GM10248 (cell line): ENCODE data around the gene TOR3A.
A peak's percentile ranks its signal among the peaks of the same experiment; 100 is the strongest.
"Not testable (repeated sequence)": the region's sequence is repeated elsewhere in the genome, so short reads cannot be mapped to it uniquely, and the experiment has no call there.

Experiments used
- CTCF ChIA-PET: fragments of 300-600 bp; sonication (Branson Sonifier 250); formaldehyde crosslinking; extraction: SDS; loops from one replicate; lab custom pipeline; 2021; ENCODE audit warnings: antibody characterized with exemption; lab: Yijun Ruan, JAX
- POLR2A ChIA-PET: fragments of 350-650 bp; sonication (Branson Sonifier 250); formaldehyde crosslinking; extraction: SDS; loops from one replicate; lab custom pipeline; 2020; ENCODE audit warnings: antibody characterized with exemption; lab: Yijun Ruan, JAX
- DNase-seq: peaks from one replicate; pipeline ENCODE4 v3.0.0; 2012; ENCODE audit errors: extremely low spot score
- TF ChIP-seq, protein P1 (sequence below): IDR thresholded peaks from 2 replicates; pipeline ENCODE4 v1.5.1; 2012; ENCODE audit warnings: mild to moderate bottlenecking, low read depth; ENCODE audit errors: extremely low read depth, missing control alignments, control extremely low read depth

TOR3A gene, protein sequence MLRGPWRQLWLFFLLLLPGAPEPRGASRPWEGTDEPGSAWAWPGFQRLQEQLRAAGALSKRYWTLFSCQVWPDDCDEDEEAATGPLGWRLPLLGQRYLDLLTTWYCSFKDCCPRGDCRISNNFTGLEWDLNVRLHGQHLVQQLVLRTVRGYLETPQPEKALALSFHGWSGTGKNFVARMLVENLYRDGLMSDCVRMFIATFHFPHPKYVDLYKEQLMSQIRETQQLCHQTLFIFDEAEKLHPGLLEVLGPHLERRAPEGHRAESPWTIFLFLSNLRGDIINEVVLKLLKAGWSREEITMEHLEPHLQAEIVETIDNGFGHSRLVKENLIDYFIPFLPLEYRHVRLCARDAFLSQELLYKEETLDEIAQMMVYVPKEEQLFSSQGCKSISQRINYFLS

DNA sequence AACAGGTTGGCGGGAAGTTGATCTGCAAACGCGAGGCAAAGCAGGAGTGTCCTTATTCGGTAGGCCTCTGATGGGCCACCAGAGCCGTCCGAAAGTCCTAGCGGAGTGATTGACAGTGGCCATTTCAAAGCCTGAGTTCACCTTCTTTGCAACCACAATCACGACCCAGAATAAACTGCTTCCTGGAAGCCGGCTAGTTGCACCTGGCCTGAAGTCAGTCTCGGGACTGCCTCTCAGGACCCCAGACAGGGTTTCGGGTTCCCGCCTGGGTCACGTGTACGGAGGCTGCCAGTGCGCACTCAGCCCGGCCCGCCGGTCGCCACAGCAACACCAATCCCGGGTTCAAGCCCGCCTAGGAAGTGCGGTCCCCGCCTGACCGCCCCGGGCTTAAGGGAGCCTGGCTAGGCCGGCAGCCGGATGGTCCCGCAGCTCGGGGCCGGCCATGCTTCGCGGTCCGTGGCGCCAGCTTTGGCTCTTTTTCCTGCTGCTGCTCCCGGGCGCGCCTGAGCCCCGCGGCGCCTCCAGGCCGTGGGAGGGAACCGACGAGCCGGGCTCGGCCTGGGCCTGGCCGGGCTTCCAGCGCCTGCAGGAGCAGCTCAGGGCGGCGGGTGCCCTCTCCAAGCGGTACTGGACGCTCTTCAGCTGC lies at the start of gene TOR3A:
Gene TOR3A, plus strand, starts transcription at position 384 of the 646 bp plus-strand sequence. Its CDS starts 59 bp downstream, at position 443.
- ChIA-PET POLR2A (interaction anchor here (1.2 kb wide), 1 partner anchor 10 kb away, joined by 3 read pairs; no protein-coding TSS in a partner anchor), CTCF (interaction anchor here (0.9 to 8.1 kb wide), 10 partner anchors 24 to 733 kb away, joined by 3 to 89 read pairs (median 7); partner anchors contain the start of gene SOAT1)
- TF ChIP-seq, protein P1, sequence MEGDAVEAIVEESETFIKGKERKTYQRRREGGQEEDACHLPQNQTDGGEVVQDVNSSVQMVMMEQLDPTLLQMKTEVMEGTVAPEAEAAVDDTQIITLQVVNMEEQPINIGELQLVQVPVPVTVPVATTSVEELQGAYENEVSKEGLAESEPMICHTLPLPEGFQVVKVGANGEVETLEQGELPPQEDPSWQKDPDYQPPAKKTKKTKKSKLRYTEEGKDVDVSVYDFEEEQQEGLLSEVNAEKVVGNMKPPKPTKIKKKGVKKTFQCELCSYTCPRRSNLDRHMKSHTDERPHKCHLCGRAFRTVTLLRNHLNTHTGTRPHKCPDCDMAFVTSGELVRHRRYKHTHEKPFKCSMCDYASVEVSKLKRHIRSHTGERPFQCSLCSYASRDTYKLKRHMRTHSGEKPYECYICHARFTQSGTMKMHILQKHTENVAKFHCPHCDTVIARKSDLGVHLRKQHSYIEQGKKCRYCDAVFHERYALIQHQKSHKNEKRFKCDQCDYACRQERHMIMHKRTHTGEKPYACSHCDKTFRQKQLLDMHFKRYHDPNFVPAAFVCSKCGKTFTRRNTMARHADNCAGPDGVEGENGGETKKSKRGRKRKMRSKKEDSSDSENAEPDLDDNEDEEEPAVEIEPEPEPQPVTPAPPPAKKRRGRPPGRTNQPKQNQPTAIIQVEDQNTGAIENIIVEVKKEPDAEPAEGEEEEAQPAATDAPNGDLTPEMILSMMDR, result no peak
- DNase-seq, result peak; percentile 96

DNA sequence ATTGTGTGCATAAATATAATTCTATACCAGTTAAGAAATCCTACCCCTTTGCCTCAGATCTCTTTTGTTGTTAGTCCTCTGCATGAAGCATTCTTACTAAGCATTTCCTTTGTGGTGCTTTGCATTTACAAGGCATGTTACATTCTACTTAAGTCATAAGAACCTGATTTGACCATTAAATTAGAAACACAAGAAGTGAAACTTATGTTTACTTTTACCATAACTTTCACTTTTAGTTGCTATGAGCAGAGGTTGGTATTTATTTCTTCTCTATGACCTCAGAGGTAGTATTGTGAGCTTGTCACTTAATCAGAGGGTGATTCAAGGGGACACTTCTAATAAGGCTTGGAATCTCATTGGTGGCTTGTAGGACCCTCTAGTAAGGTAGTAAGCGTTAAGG lies 47.1 kb upstream of the TOR3A start:
- POLR2A ChIA-PET, result no interaction called here
- CTCF ChIA-PET, result interaction anchor here (1.3 to 3.0 kb wide), 3 partner anchors 11 to 21 kb away, joined by 3 to 9 read pairs (median 7); no protein-coding TSS in a partner anchor
- peak; percentile 73 for DNase-seq
- TF ChIP-seq, protein P1, result no peak

DNA sequence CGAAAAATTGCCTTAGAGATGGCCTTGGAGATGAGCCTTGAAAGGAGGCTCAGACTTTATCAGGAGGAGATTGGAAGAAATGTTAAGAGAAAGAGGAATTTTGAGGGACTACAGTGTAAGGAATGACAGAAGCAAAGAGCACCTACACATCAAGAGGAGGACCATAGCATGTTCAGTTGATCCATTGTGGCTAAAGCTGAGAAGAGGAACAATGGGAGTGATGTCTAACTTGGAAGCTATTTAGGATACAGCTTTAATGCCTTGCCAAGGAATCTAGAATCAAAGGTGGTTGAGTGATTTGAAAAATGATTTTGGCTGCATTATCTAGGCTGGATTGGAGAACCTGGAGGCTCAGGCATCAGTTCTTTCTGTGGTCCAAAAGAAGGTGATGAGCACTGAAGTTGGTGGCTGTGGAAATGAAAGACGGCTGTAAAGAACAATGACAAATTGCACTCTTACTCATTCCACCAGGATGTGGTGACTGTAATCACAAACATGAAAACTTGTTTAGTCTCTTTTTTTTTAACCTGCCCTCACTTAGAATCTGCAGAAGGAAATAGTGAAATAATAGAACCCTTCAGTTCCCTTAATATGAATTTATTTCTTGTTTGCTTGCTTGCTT lies 44.9 kb upstream of the TOR3A start:
- POLR2A ChIA-PET, result no interaction called here
- TF ChIP-seq, protein P1, result no peak
- CTCF ChIA-PET, result interaction anchor here (0.9 to 3.0 kb wide), 5 partner anchors 8 to 37 kb away, joined by 3 to 9 read pairs (median 6); no protein-coding TSS in a partner anchor
- DNase-seq, result peak; percentile 32

DNA sequence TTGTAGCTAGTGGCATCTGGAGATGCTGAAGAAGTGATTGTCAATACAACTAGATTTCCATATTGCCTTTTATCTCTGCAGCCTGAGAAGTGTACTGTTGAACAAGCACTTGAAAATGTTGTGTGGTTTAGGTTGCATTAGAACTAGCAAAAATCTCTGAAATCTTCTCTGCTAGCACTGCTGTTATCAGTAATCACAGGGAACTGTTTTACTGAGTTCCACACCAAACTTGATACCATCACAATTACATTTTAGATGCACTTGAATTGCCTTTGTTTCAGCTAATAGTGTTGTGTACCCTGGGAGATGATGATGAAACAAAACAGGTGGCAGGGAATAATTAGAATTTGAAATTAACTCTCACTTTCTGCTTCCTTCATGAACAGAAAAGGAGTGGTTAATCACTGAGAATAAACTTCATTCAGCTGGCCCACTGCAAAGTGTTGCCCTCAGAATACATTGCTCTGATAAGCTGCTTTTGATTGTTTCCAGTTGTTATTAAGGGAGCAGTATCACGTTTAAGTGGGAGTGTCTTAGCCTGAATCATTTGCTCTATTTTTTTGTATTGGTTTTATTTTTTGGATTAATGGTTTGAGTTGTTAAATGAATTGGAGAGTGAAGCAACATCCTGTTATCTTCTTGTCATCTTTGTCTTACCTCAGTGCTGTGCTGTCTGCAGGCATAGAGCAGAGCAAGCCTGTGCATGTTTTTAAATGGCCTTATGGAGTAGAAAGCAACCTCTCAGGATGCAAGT lies 43.2 kb upstream of the TOR3A start:
- POLR2A ChIA-PET, result interaction anchor here (0.5 kb wide), 1 partner anchor 102 kb away, joined by 4 read pairs; no protein-coding TSS in a partner anchor
- CTCF ChIA-PET, result interaction anchor here (0.7 to 1.6 kb wide), 4 partner anchors 20 to 409 kb away, joined by 3 to 6 read pairs (median 4); no protein-coding TSS in a partner anchor
- TF ChIP-seq, protein P1, result no peak
- no peak for DNase-seq

DNA sequence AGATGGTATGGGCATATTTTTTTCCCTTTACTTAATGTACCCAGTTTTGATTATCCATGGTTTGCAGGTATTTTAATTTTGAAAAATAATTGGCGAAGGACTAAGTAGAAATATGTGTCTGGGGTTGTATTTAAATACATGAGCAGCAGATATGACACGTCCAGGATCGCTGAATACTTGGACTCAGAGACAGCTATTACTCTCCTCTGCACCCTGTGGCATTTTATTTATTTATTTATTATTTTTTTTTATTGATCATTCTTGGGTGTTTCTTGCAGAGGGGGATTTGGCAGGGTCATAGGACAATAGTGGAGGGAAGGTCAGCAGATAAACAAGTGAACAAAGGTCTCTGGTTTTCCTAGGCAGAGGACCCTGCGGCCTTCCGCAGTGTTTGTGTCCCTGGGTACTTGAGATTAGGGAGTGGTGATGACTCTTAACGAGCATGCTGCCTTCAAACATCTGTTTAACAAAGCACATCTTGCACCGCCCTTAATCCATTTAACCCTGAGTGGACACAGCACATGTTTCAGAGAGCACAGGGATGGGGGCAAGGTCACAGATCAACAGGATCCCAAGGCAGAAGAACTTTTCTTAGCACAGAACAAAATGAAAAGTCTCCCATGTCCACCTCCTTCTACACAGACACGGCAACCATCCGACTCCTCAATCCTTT lies 42.2 kb upstream of the TOR3A start:
- DNase-seq, CTCF ChIA-PET, POLR2A ChIA-PET: not testable (repeated sequence)

DNA sequence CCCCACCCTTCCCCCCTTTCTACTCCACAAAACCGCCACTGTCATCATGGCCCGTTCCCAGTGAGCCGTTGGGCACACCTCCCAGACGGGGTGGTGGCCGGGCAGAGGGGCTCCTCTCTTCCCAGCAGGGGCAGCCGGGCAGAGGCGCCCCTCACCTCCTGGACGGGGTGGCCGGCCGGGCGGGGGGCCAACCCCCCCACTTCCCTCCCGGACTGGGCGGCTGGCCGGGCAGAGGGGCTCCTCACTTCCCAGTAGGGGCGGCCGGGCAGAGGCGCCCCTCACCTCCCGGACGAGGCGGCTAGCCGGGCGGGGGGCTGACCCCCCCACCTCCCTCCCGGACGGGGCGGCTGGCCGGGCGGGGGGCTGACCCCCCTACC lies 41.7 kb upstream of the TOR3A start:
- CTCF ChIA-PET, DNase-seq, POLR2A ChIA-PET: not testable (repeated sequence)

DNA sequence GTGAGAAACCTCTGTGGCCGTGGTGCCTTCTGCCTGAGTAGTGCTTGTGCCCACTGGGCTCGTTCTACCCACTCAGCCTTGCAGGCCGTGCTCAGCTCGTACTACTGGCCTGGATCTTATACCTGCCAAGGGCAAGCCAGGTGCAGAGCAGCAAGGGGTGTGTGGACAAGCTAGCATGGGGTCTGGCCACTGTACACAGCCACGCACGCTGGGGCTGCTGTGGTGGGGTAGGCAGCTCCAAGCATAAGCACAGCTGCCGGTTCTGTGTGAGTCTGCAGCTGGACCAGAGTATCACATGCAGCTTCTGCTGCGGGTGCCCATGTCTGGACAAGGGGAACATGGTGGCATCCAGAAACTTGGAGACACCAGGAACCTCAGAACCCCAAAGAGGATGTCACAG lies 39.8 kb upstream of the TOR3A start:
- DNase-seq, result no peak
- ChIA-PET POLR2A (no interaction called here), CTCF (interaction anchor here (0.8 to 2.6 kb wide), 3 partner anchors 13 to 39 kb away, joined by 3 to 6 read pairs (median 5); no protein-coding TSS in a partner anchor)
- TF ChIP-seq, protein P1, result no peak
